GM20000 (cell line): ENCODE data around the gene WEE1.

Source experiments
- DNase-seq: peaks from one replicate; pipeline ENCODE4 v3.0.0; 2012; ENCODE audit warnings: low spot score
- TF ChIP-seq, protein P1 (sequence below): IDR thresholded peaks from 2 replicates; pipeline ENCODE4 v1.5.1; 2012; ENCODE audit warnings: mild to moderate bottlenecking, control low read depth; ENCODE audit errors: extremely low read depth, missing control alignments

WEE1 gene

DNA sequence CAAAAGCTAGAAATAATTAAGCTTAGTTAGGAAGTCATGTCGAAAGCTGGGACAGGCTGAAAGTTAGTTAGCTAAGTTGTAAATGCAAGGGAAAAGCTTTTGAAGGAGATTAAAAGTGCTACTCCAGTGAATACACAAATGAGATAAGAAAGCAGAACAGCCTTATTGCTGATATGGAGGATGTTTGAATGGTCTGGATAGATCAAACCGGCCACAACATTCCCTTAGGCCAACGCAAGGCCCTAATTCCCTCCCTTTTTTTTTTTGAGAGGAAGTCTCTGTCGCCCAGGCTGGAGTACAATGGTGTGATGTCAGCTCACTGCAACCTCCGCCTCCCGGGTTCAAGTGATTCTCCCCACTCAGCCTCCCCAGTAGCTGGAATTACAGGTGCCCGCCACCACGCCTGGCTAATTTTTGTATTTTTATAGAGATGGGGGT is 23.3 kb upstream of the WEE1 start:
- DNase-seq: no peak
- TF ChIP-seq, protein P1, sequence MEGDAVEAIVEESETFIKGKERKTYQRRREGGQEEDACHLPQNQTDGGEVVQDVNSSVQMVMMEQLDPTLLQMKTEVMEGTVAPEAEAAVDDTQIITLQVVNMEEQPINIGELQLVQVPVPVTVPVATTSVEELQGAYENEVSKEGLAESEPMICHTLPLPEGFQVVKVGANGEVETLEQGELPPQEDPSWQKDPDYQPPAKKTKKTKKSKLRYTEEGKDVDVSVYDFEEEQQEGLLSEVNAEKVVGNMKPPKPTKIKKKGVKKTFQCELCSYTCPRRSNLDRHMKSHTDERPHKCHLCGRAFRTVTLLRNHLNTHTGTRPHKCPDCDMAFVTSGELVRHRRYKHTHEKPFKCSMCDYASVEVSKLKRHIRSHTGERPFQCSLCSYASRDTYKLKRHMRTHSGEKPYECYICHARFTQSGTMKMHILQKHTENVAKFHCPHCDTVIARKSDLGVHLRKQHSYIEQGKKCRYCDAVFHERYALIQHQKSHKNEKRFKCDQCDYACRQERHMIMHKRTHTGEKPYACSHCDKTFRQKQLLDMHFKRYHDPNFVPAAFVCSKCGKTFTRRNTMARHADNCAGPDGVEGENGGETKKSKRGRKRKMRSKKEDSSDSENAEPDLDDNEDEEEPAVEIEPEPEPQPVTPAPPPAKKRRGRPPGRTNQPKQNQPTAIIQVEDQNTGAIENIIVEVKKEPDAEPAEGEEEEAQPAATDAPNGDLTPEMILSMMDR: no peak

DNA sequence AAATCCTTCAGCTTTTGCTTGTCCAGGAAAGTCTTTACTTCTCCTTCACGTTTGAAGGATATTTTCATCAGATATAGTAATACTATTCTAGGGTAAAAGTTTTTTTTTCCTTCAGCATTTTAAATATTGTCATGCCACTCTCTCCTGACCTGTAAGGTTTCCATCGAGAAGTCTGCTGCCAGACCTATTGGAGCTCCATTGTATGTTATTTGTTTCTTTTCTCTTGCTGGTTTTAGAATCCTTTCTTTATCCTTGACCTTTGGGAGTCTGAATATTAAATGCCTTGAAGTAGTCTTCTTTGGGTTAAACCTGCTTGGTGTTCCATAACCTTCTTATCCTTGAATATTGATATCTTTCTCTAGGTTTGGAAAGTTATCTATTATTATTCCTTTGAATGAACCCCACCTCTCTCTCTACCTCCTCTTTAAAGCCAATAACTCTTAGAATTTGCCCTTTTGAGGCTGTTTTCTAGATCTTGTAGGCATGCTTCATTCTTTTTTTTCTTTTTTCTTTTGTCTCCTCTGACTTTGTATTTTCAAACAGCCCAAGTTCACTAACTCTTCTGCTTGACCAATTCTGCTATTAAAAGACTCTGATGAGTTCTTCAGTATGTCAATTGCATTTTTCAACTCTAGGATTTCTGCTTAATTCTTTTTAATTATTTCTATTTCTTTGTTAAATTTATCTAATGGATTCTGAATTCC is 12.0 kb upstream of the WEE1 start:
- DNase-seq: no peak
- TF ChIP-seq, protein P1: no peak

DNA sequence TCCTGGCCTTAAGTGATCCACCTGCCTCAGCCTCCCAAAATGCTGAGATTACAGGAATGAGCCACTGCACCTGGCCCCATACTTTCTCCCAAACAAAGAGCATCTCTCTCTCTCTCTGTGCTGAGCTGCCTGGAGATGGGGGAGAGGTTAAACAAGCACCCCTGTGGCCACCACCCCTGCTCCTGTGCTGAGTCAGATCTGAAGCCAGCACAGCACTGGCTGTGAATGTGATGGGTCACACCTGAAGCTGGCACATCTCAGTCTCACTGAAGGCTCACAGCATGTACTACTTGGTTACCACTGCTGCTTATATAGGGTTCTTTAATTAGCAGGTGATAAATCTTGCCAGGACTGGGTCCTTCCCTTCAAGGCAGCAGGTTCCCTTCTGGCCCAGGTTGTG is 10.8 kb upstream of the WEE1 start:
- TF ChIP-seq, protein P1: no peak
- no peak for DNase-seq

DNA sequence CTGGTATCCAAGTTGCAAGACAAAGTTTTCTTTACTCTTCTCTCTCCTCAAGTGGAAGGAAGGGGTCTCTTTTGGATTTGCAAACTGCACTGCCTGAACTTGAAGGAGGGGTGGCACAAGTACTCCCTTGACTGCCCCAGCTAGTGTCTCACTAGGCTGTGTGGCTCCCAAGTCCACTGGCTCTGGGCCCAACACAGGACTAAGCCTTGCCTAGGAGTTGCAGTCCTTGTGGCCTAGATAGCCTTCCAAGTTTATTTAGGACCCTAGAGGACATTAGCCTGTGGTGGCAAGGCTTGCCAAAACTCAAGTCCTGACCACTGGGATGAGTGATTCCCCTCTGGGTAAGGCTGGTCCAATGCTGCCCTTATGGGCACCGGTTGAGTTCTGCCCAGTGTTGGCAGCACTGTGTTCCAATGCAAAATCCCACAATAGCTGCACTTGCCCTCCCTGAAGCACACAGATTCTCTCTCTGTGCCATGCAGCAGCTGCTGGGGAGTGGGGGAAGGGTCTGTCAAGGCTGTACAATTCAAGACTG is 10.2 kb upstream of the WEE1 start:
- DNase-seq: no peak
- TF ChIP-seq, protein P1: no peak

DNA sequence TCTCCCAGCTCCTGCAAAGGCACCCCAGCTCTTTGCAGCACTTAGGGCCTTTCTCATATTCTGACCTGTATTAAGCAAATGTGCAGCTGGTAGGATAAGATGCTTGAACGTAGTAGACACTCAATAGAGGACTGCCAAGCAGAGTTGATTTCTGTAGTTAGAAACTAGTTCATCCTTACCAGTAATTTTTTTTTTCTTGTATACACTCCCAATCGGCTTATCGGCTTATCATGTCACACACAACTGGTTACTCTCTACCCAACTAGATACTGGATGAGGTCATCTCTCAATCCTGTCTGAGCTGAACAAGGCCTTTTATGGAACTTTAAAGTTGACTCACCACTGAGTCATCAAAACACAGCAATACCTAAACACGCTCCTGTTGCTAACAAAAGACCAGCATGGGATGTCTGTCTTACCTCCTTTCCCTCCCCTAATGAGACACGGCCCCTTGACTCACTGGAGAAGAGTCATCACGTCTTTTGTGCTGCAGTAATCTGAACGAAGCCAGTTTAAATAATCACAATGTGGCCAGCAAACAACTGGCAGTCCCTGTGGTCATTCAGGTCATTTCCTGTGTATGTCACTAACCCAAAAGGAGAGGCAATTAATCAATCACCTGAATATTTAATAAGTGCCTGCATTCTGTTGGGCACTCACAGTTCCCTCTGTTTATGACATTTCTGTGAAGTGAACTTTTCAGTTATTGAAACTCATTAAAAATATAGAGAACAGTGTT is 7.5 kb upstream of the WEE1 start:
- TF ChIP-seq, protein P1: no peak
- DNase-seq: peak; percentile 76

DNA sequence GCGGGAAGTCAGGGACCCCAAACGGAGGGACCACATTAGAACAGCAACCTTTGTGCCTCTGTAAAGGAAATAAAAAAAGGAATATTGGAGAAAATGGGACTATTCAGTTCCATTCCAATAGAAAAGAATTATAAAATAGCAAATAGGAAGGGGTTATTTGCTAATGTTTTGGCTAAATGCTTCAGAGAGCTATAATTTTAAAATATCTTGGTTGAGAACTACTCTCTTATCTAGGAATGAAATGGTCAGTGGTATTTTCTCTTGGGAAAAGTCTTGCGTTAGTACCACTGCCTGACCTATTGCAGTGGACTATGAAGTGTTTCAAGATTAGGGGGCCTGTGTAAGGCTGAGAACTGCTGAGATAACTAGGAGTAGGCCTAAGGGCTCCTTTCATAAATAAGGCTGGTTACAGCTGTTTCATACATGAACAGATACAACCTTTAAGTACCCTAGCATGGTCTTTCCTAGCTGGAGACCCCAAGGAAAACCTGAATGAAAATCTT is 6.9 kb upstream of the WEE1 start:
- TF ChIP-seq, protein P1: no peak
- no peak for DNase-seq

DNA sequence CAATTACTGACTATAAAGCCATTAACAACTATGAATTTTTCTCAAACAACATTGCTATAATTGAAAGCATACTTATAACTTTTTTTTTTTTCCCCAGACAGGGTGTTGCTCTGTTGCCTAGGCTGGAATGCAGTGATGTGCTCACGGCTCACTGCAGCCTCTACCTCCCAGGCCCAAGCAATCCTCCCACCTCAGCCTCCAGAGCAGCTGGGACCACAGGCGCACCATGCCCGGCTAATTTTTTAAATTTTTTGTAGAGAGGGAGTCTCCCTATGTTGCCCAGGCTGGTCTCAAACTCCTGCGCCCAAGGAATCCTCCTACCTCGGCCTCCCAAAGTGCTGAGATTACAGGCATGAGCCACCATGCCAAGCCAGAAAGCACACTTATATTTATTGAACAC is 6.1 kb upstream of the WEE1 start:
- DNase-seq: no peak
- TF ChIP-seq, protein P1: no peak
